Hematopoietic multipotent progenitor cell treated with erythropoietin and hydrocortisone succinate and interleukin-3 and kit ligand, for 6 days (in vitro differentiated cells): ENCODE results near the gene TMEM236.

Source experiments
- DNase-seq: peaks from one replicate; pipeline ENCODE4 v3.0.0-alpha.2; 2015

Gene TMEM236

GRCh38 chr10:17789396-17789795, 37.4 kb downstream of the TMEM236 start:
- DNase-seq: no peak

- DNase-seq: no peak
These were observed 38.6 kb downstream of the TMEM236 start for GRCh38 chr10:17790651-17791050.

GRCh38 chr10:17792991-17793390, 41.0 kb downstream of the TMEM236 start:
- peak; percentile 58 for DNase-seq

- DNase-seq: no peak
These were observed 42.0 kb downstream of the TMEM236 start for GRCh38 chr10:17793823-17794644.

GRCh38 chr10:17795083-17795482, 43.1 kb downstream of the TMEM236 start:
- DNase-seq: no peak

GRCh38 chr10:17795813-17796594, 44.0 kb downstream of the TMEM236 start:
- no peak for DNase-seq

- DNase-seq: no peak
These were observed 49.5 kb downstream of the TMEM236 start for GRCh38 chr10:17801507-17801906.

GRCh38 chr10:17802350-17802749, 50.3 kb downstream of the TMEM236 start:
- no peak for DNase-seq

- DNase-seq: no peak
These were observed 51.0 kb downstream of the TMEM236 start for GRCh38 chr10:17802976-17803375.

GRCh38 chr10:17805330-17805729, 53.3 kb downstream of the TMEM236 start:
- peak; percentile 17 for DNase-seq

GRCh38 chr10:17805921-17806577, 54.0 kb downstream of the TMEM236 start:
- peak; percentile 77 for DNase-seq

GRCh38 chr10:17808971-17809841, 57.2 kb downstream of the TMEM236 start, which contains the start of gene MRC1:
TSS of gene MRC1 (plus strand) at chr10:17809348. CDS start at chr10:17809466, 118 bp downstream.
- no peak for DNase-seq

- DNase-seq: no peak
These were observed 59.3 kb downstream of the TMEM236 start for GRCh38 chr10:17811146-17811865.

GRCh38 chr10:17814973-17815372, 63.0 kb downstream of the TMEM236 start:
- no peak for DNase-seq

- DNase-seq: no peak
These were observed 64.2 kb downstream of the TMEM236 start for GRCh38 chr10:17816199-17816598.

- DNase-seq: no peak
These were observed 65.3 kb downstream of the TMEM236 start for GRCh38 chr10:17817316-17817715.

- no peak for DNase-seq
These were observed 65.8 kb downstream of the TMEM236 start for GRCh38 chr10:17817790-17818189.

GRCh38 chr10:17819836-17820235, 67.8 kb downstream of the TMEM236 start:
- no peak for DNase-seq

- no peak for DNase-seq
These were observed 68.9 kb downstream of the TMEM236 start for GRCh38 chr10:17820943-17821342.

GRCh38 chr10:17821893-17822292, 69.9 kb downstream of the TMEM236 start:
- DNase-seq: no peak

- peak; percentile 73 for DNase-seq
These were observed 79.3 kb downstream of the TMEM236 start for GRCh38 chr10:17831341-17831740.

- DNase-seq: no peak
These were observed 79.9 kb downstream of the TMEM236 start for GRCh38 chr10:17831896-17832295.
